NCI-H2029 (cell line): ENCODE measurements around the gene XYLT2.
"Not testable (repeated sequence)": the region's sequence is repeated elsewhere in the genome, so short reads cannot be mapped to it uniquely, and the experiment has no call there.

ENCODE experiments used
- DNase-seq: peaks from one replicate; lab custom pipeline; 2025; lab: John Stamatoyannopoulos, UW

Gene XYLT2

GRCh38 chr17:50345432-50346312 lies at the start of gene XYLT2:
Gene XYLT2 (plus strand): TSS chr17:50346126. CDS start chr17:50346141, 15 bp downstream.
- DNase-seq, result peak; percentile 53

GRCh38 chr17:50297407-50297865 lies 48.5 kb upstream of the XYLT2 start:
- peak; percentile 45 for DNase-seq

GRCh38 chr17:50298018-50298417 lies 47.9 kb upstream of the XYLT2 start:
- DNase-seq, result no peak

- no peak for DNase-seq
Measured at GRCh38 chr17:50299776-50300175, 46.1 kb upstream of the XYLT2 start.

- not testable (repeated sequence) for DNase-seq
Measured at GRCh38 chr17:50300824-50301223, 45.1 kb upstream of the XYLT2 start.

GRCh38 chr17:50301891-50302584 lies 43.9 kb upstream of the XYLT2 start:
- DNase-seq, result no peak

GRCh38 chr17:50303051-50303450 lies 42.9 kb upstream of the XYLT2 start:
- DNase-seq, result no peak

- DNase-seq, result no peak
Measured at GRCh38 chr17:50303596-50303995, 42.3 kb upstream of the XYLT2 start.

- DNase-seq, result no peak
Measured at GRCh38 chr17:50304781-50305404, 41.0 kb upstream of the XYLT2 start.

GRCh38 chr17:50307654-50308053 lies 38.3 kb upstream of the XYLT2 start:
- no peak for DNase-seq

- no peak for DNase-seq
Measured at GRCh38 chr17:50308666-50309065, 37.3 kb upstream of the XYLT2 start.

- no peak for DNase-seq
Measured at GRCh38 chr17:50310455-50311111, 35.3 kb upstream of the XYLT2 start.

GRCh38 chr17:50311112-50311460 lies 34.8 kb upstream of the XYLT2 start:
- DNase-seq, result no peak

- DNase-seq, result no peak
Measured at GRCh38 chr17:50311483-50311882, 34.4 kb upstream of the XYLT2 start.

GRCh38 chr17:50312308-50312707 lies 33.6 kb upstream of the XYLT2 start:
- no peak for DNase-seq

GRCh38 chr17:50314456-50315011 lies 31.4 kb upstream of the XYLT2 start:
- no peak for DNase-seq

- DNase-seq, result no peak
Measured at GRCh38 chr17:50316016-50316587, 29.8 kb upstream of the XYLT2 start.

- DNase-seq, result not testable (repeated sequence)
Measured at GRCh38 chr17:50316660-50317059, 29.3 kb upstream of the XYLT2 start.

- DNase-seq, result no peak
Measured at GRCh38 chr17:50317121-50317520, 28.8 kb upstream of the XYLT2 start.

- no peak for DNase-seq
Measured at GRCh38 chr17:50318501-50319285, 27.2 kb upstream of the XYLT2 start.
